GM23338 (cell line): ENCODE results near the gene CCN5. TPM values are rescaled to one million over a fixed set of nuclear protein-coding genes. Genes with fewer than 3 reads are reported as not detected.

ENCODE experiments used
- ATAC-seq: fragments of 200-7000 bp; cut with Tn5 transposase; 3 replicates; pipeline ENCODE4 v1.9.1; 2020
- DNase-seq: peaks from one replicate; pipeline ENCODE4 v3.0.0-alpha.2; 2015; ENCODE audit warnings: low spot score
- H2AFZ ChIP-seq: fragments of 200-600 bp; sonication (generic); 2 replicates; pipeline ENCODE4 v1.8.0; 2016; ENCODE audit warnings: antibody characterized with exemption, mild to moderate bottlenecking, moderate library complexity
- H3F3A ChIP-seq: fragments of 200-600 bp; sonication (generic); replicated peaks from 2 replicates; pipeline ENCODE4 v1.8.0; 2017; ENCODE audit warnings: antibody characterized with exemption, mixed run types, low read depth
- H3K27ac ChIP-seq: fragments of 200-600 bp; sonication (generic); 2 replicates; pipeline ENCODE4 v1.6.1; 2016; ENCODE audit warnings: low read depth
- H3K27me3 ChIP-seq: fragments of 200-600 bp; sonication (generic); 2 replicates; pipeline ENCODE4 v1.8.0; 2016; ENCODE audit warnings: mild to moderate bottlenecking, mixed run types, moderate library complexity; ENCODE audit not compliant: insufficient read depth
- H3K36me3 ChIP-seq: fragments of 200-600 bp; sonication (generic); 2 replicates; pipeline ENCODE4 v1.8.0; 2016; ENCODE audit warnings: mild to moderate bottlenecking; ENCODE audit not compliant: insufficient read depth
- H3K4me1 ChIP-seq: fragments of 200-600 bp; sonication (generic); 2 replicates; pipeline ENCODE4 v1.8.0; 2016; ENCODE audit warnings: mild to moderate bottlenecking, moderate library complexity; ENCODE audit not compliant: insufficient read depth
- H3K4me2 ChIP-seq: fragments of 200-600 bp; sonication (generic); 2 replicates; pipeline ENCODE4 v1.7.1; 2017; ENCODE audit warnings: mixed run types
- H3K4me3 ChIP-seq: fragments of 200-600 bp; sonication (generic); 2 replicates; pipeline ENCODE4 v1.6.1; 2016; ENCODE audit warnings: mixed run types
- H3K79me2 ChIP-seq: fragments of 200-600 bp; sonication (generic); replicated peaks from 2 replicates; pipeline ENCODE4 v1.8.0; 2017; ENCODE audit warnings: mild to moderate bottlenecking; ENCODE audit not compliant: insufficient read depth
- H3K9me2 ChIP-seq: fragments of 200-600 bp; sonication (generic); 2 replicates; pipeline ENCODE4 v1.8.0; 2017; ENCODE audit not compliant: insufficient read depth
- H4K20me1 ChIP-seq: fragments of 200-600 bp; sonication (generic); replicated peaks from 2 replicates; pipeline ENCODE4 v1.8.0; 2017; ENCODE audit warnings: mild to moderate bottlenecking; ENCODE audit not compliant: insufficient read depth
- H3K27ac Mint-ChIP-seq: 2 replicates; pipeline ENCODE4 v1.8.0; 2020; ENCODE audit warnings: inconsistent platforms, mild to moderate bottlenecking, moderate library complexity, mixed read lengths
- H3K27me3 Mint-ChIP-seq: 3 replicates; pipeline ENCODE4 v1.8.0; 2022; ENCODE audit warnings: low read depth, mild to moderate bottlenecking, moderate library complexity, mixed read lengths, inconsistent platforms; ENCODE audit not compliant: insufficient read depth, poor library complexity
- H3K36me3 Mint-ChIP-seq: 3 replicates; pipeline ENCODE4 v1.8.0; 2021; ENCODE audit warnings: low read depth, mild to moderate bottlenecking, inconsistent platforms, moderate library complexity, mixed read lengths
- H3K4me1 Mint-ChIP-seq: 3 replicates; pipeline ENCODE4 v1.8.0; 2020; ENCODE audit warnings: mild to moderate bottlenecking, inconsistent platforms, mixed read lengths
- H3K4me3 Mint-ChIP-seq: 3 replicates; pipeline ENCODE4 v1.8.0; 2021; ENCODE audit warnings: moderate library complexity, mild to moderate bottlenecking, inconsistent platforms, mixed read lengths
- H3K9me3 Mint-ChIP-seq: 3 replicates; pipeline ENCODE4 v1.8.0; 2020; ENCODE audit warnings: moderate library complexity, mild to moderate bottlenecking, inconsistent platforms, mixed read lengths
- CREB1 ChIP-seq: fragments of 250-450 bp; sonication (Bioruptor Pico); IDR thresholded peaks from 2 replicates; pipeline ENCODE4 v1.5.0; 2020; ENCODE audit warnings: low read depth, mild to moderate bottlenecking, moderate library complexity
- CTCF ChIP-seq, 2 experiments: fragments of 200-600 bp in 1 of 2; sonication (generic) in 1 of 2; conservative IDR thresholded peaks; 2 replicates each; pipeline versions ENCODE4 v1.5.1 to v1.6.1; 2016 to 2017; ENCODE audit warnings: antibody characterized with exemption in 2 of 2, low read depth in 2 of 2, mild to moderate bottlenecking in 2 of 2, moderate library complexity in 1 of 2
- EZH2 ChIP-seq: fragments of 200-600 bp; sonication (generic); IDR thresholded peaks from one replicate; pipeline ENCODE4 v1.8.0; 2017; ENCODE audit warnings: antibody characterized with exemption, mild to moderate bottlenecking, low read depth; ENCODE audit not compliant: unreplicated experiment
- EZH2phosphoT487 ChIP-seq: fragments of 200-600 bp; sonication (generic); IDR thresholded peaks from one replicate; pipeline ENCODE4 v1.8.1; 2018; ENCODE audit warnings: antibody characterized with exemption; ENCODE audit not compliant: unreplicated experiment
- JUNB ChIP-seq: IDR thresholded peaks from one replicate; pipeline ENCODE4 v1.6.1; 2016; ENCODE audit warnings: antibody characterized with exemption; ENCODE audit not compliant: unreplicated experiment
- NANOG ChIP-seq: IDR thresholded peaks from 2 replicates; pipeline ENCODE4 v1.6.1; 2016; ENCODE audit warnings: antibody characterized with exemption, borderline replicate concordance
- POLR2AphosphoS5 ChIP-seq: IDR thresholded peaks from 2 replicates; pipeline ENCODE4 v1.6.1; 2016; ENCODE audit warnings: antibody characterized with exemption, low read depth
- ZNF114 ChIP-seq: fragments of 250-450 bp; sonication (Bioruptor Pico); IDR thresholded peaks from 2 replicates; pipeline ENCODE4 v1.5.0; 2020; ENCODE audit warnings: mild to moderate bottlenecking, moderate library complexity
- ZNF462 ChIP-seq: fragments of 250-450 bp; sonication (Bioruptor Pico); IDR thresholded peaks from 2 replicates; pipeline ENCODE4 v1.5.0; 2020; ENCODE audit warnings: mild to moderate bottlenecking, moderate library complexity
- polyA plus RNA-seq: library from polyadenylated mRNA; unstranded; fragments of >200 nt; fragmentation: Nextera tagmentation; extraction: Ambion mirVana; gene quantifications from 2 replicates; pipeline ENCODE4 v1.2.1, GENCODE V29; 2016
- total RNA-seq: library from RNA; depleted of rRNA; stranded (reverse); fragments of >200 nt; shearing (Covaris generic); gene quantifications from 2 replicates; pipeline ENCODE4 v1.2.3, GENCODE V29; 2014

The CCN5 gene
- total and polyA plus RNA-seq, 2 experiments from 2014 or later = not detected

GRCh38 chr20:44730441-44730840 is 15.3 kb downstream of the CCN5 start (continued):
- no peak for TF ChIP-seq ZNF462 (CRISPR knock-in tag)

GRCh38 chr20:44731657-44732056 is 16.5 kb downstream of the CCN5 start:
- no peaks in the 10 kb centered on the region for H3K79me2 ChIP-seq
- H3K4me3 Mint-ChIP-seq = no peak overlapping the region
- no peak overlapping the region for H2AFZ ChIP-seq
- no peak for ATAC-seq
- H3K9me3 Mint-ChIP-seq = no peaks in the 10 kb centered on the region; the same call in 2 of the 3 replicates
- DNase-seq = no peak
- no peaks in the 10 kb centered on the region for H3K36me3 ChIP-seq
- H3K4me1 Mint-ChIP-seq = peaks cover 53% of the 10 kb centered on the region
- no peaks in the 10 kb centered on the region for H3K36me3 Mint-ChIP-seq
- no peak overlapping the region for H3K27ac Mint-ChIP-seq
- H3K4me3 ChIP-seq = no peak overlapping the region
- no peaks in the 10 kb centered on the region for H3F3A ChIP-seq
- H4K20me1 ChIP-seq = no peaks in the 10 kb centered on the region
- H3K27ac ChIP-seq = no peak overlapping the region
- H3K27me3 ChIP-seq = no peaks in the 10 kb centered on the region
- no peaks in the 10 kb centered on the region for H3K9me2 ChIP-seq
- peaks cover 21% of the 10 kb centered on the region for H3K4me1 ChIP-seq
- H3K4me2 ChIP-seq = no peak overlapping the region
- peaks cover 4% of the 10 kb centered on the region for H3K27me3 Mint-ChIP-seq
- TF ChIP-seq ZNF462 (CRISPR knock-in tag) = no peak
- no peak for TF ChIP-seq CREB1 (CRISPR knock-in tag)
- no peak for TF ChIP-seq NANOG
- TF ChIP-seq ZNF114 (CRISPR knock-in tag) = no peak
- TF ChIP-seq JUNB = no peak
- no peak for TF ChIP-seq EZH2phosphoT487
- no peak for TF ChIP-seq EZH2
- TF ChIP-seq POLR2AphosphoS5 = no peak
- no peak for TF ChIP-seq CTCF (conservative IDR thresholded peaks at IDR 0.05; ENCODE audit: low read depth in 2 of 2)
